Esophagus muscularis mucosa (tissue), 4 donors: ENCODE results near the gene NOSIP. TPM values are rescaled to one million over a fixed set of nuclear protein-coding genes. Genes with fewer than 3 reads are reported as not detected.
A peak's percentile ranks its signal among the peaks of the same experiment; 100 is the strongest.

Source experiments
- DNase-seq: peaks from one replicate; pipeline ENCODE4 v3.0.0-alpha.2; 2017; ENCODE audit errors: extremely low spot score
- H3K27ac ChIP-seq, 4 donors: fragments of 200-600 bp; sonication (generic); replicated peaks in 1 of 4; 1 replicate in 3 of 4; 2 replicates in 1 of 4; pipeline ENCODE4 v1.5.1; 2016 to 2019; ENCODE audit warnings: mild to moderate bottlenecking in 1 of 4
- H3K27me3 ChIP-seq, 4 donors: fragments of 200-600 bp; sonication (generic); one replicate each; pipeline versions ENCODE4 v1.5.1 to v1.6.0; 2016 to 2019
- H3K36me3 ChIP-seq, 4 donors: fragments of 200-600 bp; sonication (generic); one replicate each; pipeline ENCODE4 v1.5.1; 2016 to 2019
- H3K4me1 ChIP-seq, 4 donors: fragments of 200-600 bp; sonication (generic); one replicate each; pipeline ENCODE4 v1.5.1; 2016 to 2019
- H3K4me3 ChIP-seq, 4 donors: fragments of 200-600 bp; sonication (generic); 1 replicate in 2 of 4; 2 replicates in 2 of 4; pipeline ENCODE4 v1.5.1; 2016 to 2019; ENCODE audit warnings: mild to moderate bottlenecking in 4 of 4, moderate library complexity in 1 of 4
- H3K9me3 ChIP-seq, 4 donors: fragments of 200-600 bp; sonication (generic); 1 replicate in 3 of 4; 2 replicates in 1 of 4; pipeline ENCODE4 v1.5.1; 2016 to 2019
- CTCF ChIP-seq, 3 experiments: fragments of 200-600 bp in 2 of 3; fragments of 450-650 bp in 1 of 3; sonication (generic) in 2 of 3; IDR thresholded peaks; one replicate each; pipeline ENCODE4 v1.5.1; 2017 to 2019; ENCODE audit warnings: antibody characterized with exemption in 3 of 3, mild to moderate bottlenecking in 2 of 3, moderate library complexity in 1 of 3
- EP300 ChIP-seq: sonication (generic); formaldehyde crosslinking; IDR thresholded peaks from one replicate; pipeline ENCODE4 v1.6.1; 2017; ENCODE audit warnings: antibody characterized with exemption
- POLR2A ChIP-seq: fragments of 450-650 bp; IDR thresholded peaks from one replicate; pipeline ENCODE4 v1.6.1; 2017; ENCODE audit warnings: antibody characterized with exemption, moderate library complexity, mild to moderate bottlenecking, low read depth
- POLR2AphosphoS5 ChIP-seq, 2 donors: sonication (generic); formaldehyde crosslinking; IDR thresholded peaks; one replicate each; pipeline ENCODE4 v1.6.1; 2017; ENCODE audit warnings: antibody characterized with exemption in 2 of 2
- WGBS: methylation state at CpG from one replicate; pipeline ENCODE4 v1.1.5; 2018; 5-methylcytosine and 5-hydroxymethylcytosine counted together
- intact Hi-C: fragments of 100-400 bp; cut with DNase I; formaldehyde crosslinking; loops from one replicate; pipeline ENCODE4 v1.15.1; 2023
- small RNA-seq, 3 donors: library from RNA; depleted of rRNA; stranded (forward); fragments of <200 nt; gene quantifications; one replicate each; pipeline ENCODE3, GENCODE V24; 2016
- total RNA-seq, 4 donors: library from RNA; depleted of rRNA; stranded (reverse); fragments of >200 nt; gene quantifications; one replicate each; pipeline versions ENCODE4 v1.1.0 to v1.2.1, GENCODE V29; 2016

The NOSIP gene
- total RNA-seq, 4 donors from 2014 or later = 51.0 to 71.6 (median 59.2) TPM

DNA sequence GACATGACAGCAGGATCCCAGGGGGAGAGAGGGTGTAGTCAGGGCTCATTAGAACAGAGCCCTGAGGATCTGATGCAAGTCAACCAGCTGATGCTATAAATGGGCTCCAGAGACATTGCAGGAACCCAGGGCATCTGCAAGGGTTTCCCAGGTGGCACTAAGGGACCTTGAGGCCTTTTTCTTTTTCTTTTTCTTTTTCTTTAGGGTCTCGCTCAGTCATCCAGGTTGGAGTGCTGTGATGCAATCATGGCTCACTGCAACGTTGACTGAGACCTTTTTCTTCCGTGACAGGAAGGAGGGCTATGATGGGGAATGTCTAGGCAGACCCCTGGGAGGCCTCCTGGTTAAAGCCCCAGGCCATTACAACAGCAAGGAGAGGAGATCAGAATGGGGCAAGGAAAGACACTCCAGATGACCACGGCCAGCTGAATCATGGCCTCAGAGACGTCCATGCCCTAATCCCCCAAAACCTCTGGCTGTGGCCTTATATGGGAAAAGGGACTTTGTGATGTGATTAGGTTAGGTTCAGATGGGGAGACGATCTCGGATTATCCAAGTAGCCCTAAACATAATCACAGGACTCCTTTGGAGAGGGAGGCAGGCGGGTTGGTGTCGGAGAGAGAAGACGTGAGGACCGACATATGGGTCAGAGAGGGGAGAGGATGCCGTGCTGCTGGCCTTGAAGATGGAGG is 72.4 kb downstream of the NOSIP start:
- H3K27ac ChIP-seq = no peak overlapping the region
- WGBS = 79% methylated on average over 12 of the region's 12 CpGs
- H3K4me3 ChIP-seq = no peak overlapping the region
- DNase-seq = no peak
- no peaks in the 10 kb centered on the region for H3K9me3 ChIP-seq
- intact Hi-C loops = loop anchor here (2.0 kb wide), 1 partner anchor 63 kb away; no protein-coding TSS in a partner anchor
- H3K4me1 ChIP-seq = peaks cover 15 to 31% (median 24%) of the 10 kb centered on the region in 4 donors
- no peaks in the 10 kb centered on the region for H3K36me3 ChIP-seq
- TF ChIP-seq POLR2A (no peak), POLR2AphosphoS5 (IDR thresholded peaks at IDR 0.05) (no peak), CTCF (IDR thresholded peaks at IDR 0.05) (no peak)
- no peaks in the 10 kb centered on the region for H3K27me3 ChIP-seq

DNA sequence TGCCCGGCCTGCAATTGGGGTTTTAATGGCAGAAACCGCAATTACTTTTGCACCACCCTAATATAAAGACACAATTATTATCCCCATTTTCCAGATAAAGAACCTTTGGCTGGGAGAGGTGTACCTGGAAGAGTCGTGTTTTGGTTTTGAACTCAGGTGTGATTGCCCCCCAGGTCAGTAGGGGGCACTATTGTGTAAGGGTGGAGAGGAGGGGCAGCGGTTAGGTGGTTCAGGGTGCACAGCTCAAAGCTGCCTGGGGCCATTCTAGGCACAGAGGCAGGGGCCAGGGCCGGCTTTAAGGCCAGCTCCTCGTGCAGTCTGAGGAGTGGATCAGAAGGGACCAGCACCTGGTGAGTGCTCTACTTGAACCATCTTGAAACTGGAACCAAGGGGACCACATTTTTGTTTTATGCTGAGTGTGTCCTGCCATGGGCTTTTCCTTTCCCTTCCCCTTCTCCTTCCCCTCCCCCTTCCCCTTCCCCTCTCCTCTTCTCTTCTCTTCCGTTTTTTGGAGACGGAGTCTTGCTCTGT is 73.7 kb downstream of the NOSIP start:
- intact Hi-C loops = loop anchor here (2.0 kb wide), 1 partner anchor 64 kb away; no protein-coding TSS in a partner anchor
- no peaks in the 10 kb centered on the region for H3K36me3 ChIP-seq
- DNase-seq = no peak
- WGBS = 32% methylated on average over 8 of the region's 8 CpGs
- no peaks in the 10 kb centered on the region for H3K9me3 ChIP-seq
- no peak overlapping the region for H3K4me3 ChIP-seq
- TF ChIP-seq CTCF (IDR thresholded peaks at IDR 0.05) = peak; percentile 72 to 83 (median 75)
- no peak for TF ChIP-seq EP300
- TF ChIP-seq POLR2AphosphoS5 (IDR thresholded peaks at IDR 0.05) = no peak
- no peak overlapping the region for H3K27ac ChIP-seq
- peaks cover 8 to 22% (median 15%) of the 10 kb centered on the region in 4 donors for H3K4me1 ChIP-seq
- no peaks in the 10 kb centered on the region for H3K27me3 ChIP-seq

Small RNAs within 50 kb of the gene (small RNA-seq; reads per million reads assigned to genes)
- gene RF00019 = 0 reads per million in 3 donors

Other genes starting within 250 kb of the NOSIP start
- gene CD37, start 245.2 kb downstream of the NOSIP start, total RNA-seq = 10 to 100 TPM in 2 of 4 donors, 1 to 10 TPM in 2; 8.0 to 22.4 (median 11.6) TPM
- gene TEAD2, start 218.1 kb downstream of the NOSIP start, total RNA-seq = 10 to 100 TPM; 40.7 to 73.2 (median 60.5) TPM
- under 1 TPM in 3 of 4 donors, not detected in 1; 0.40 to 0.83 (median 0.83) TPM for gene DKKL1, start 216.7 kb downstream of the NOSIP start, total RNA-seq
- gene KASH5, start 192.3 kb downstream of the NOSIP start, total RNA-seq = not detected
- gene PTH2, start 157.1 kb downstream of the NOSIP start, total RNA-seq = not detected
- gene GFY, start 155.2 kb downstream of the NOSIP start, total RNA-seq = not detected
- gene SLC17A7, start 139.0 kb downstream of the NOSIP start, total RNA-seq = 1 to 10 TPM in 2 of 4 donors, under 1 TPM in 2; 0.83 to 5.2 (median 1.3) TPM
- gene PIH1D1, start 128.7 kb downstream of the NOSIP start, total RNA-seq = 10 to 100 TPM; 73.6 to 84.0 (median 78.4) TPM
- gene ALDH16A1, start 127.3 kb downstream of the NOSIP start, total RNA-seq = 10 to 100 TPM; 22.1 to 29.1 (median 26.2) TPM
- gene FLT3LG, start 106.3 kb downstream of the NOSIP start, total RNA-seq = 10 to 100 TPM in 2 of 4 donors, 1 to 10 TPM in 2; 5.5 to 11.5 (median 10.4) TPM
- 1,000 to 10,000 TPM; 1,843 to 3,096 (median 2,688) TPM for gene RPL13A, start 92.9 kb downstream of the NOSIP start, total RNA-seq
- 1,000 to 10,000 TPM; 1,719 to 5,089 (median 3,692) TPM for gene RPS11, start 84.1 kb downstream of the NOSIP start, total RNA-seq
- 100 to 1,000 TPM; 108 to 234 (median 170) TPM for gene FCGRT, start 67.9 kb downstream of the NOSIP start, total RNA-seq
- gene RCN3, start 52.6 kb downstream of the NOSIP start, total RNA-seq = 10 to 100 TPM in 3 of 4 donors, 1 to 10 TPM in 1; 9.8 to 22.4 (median 18.0) TPM
- 1 to 10 TPM in 2 of 4 donors, under 1 TPM in 1, not detected in 1; 0.17 to 2.5 (median 1.6) TPM for gene PRRG2, start 760 bp upstream of the NOSIP start, total RNA-seq
- 10 to 100 TPM in 3 of 4 donors, 1 to 10 TPM in 1; 9.4 to 29.1 (median 16.3) TPM for gene PRR12, start 10.6 kb upstream of the NOSIP start, total RNA-seq
- 100 to 1,000 TPM; 134 to 205 (median 187) TPM for gene RRAS, start 59.6 kb upstream of the NOSIP start, total RNA-seq
- gene SCAF1, start 61.7 kb upstream of the NOSIP start, total RNA-seq = 10 to 100 TPM; 19.2 to 50.9 (median 30.9) TPM
- 10 to 100 TPM; 38.8 to 61.7 (median 56.7) TPM for gene IRF3, start 85.3 kb upstream of the NOSIP start, total RNA-seq
- gene BCL2L12, start 85.4 kb upstream of the NOSIP start, total RNA-seq = 1 to 10 TPM; 4.2 to 9.9 (median 6.0) TPM
- 100 to 1,000 TPM; 102 to 191 (median 144) TPM for gene PRMT1, start 96.7 kb upstream of the NOSIP start, total RNA-seq
- 1 to 10 TPM in 3 of 4 donors, under 1 TPM in 1; 0.83 to 4.1 (median 2.5) TPM for gene ADM5, start 109.0 kb upstream of the NOSIP start, total RNA-seq
- 1 to 10 TPM; 2.7 to 6.6 (median 3.9) TPM for gene CPT1C, start 110.6 kb upstream of the NOSIP start, total RNA-seq
- under 1 TPM in 1 of 4 donors, not detected in 3; 0.57 TPM for gene TSKS, start 182.8 kb upstream of the NOSIP start, total RNA-seq
- gene AP2A1, start 186.4 kb upstream of the NOSIP start, total RNA-seq = 100 to 1,000 TPM in 1 of 4 donors, 10 to 100 TPM in 3; 56.9 to 114 (median 87.8) TPM
- gene FUZ, start 232.7 kb upstream of the NOSIP start, total RNA-seq = 10 to 100 TPM; 14.1 to 38.0 (median 23.4) TPM
- 10 to 100 TPM; 22.5 to 36.0 (median 34.1) TPM for gene MED25, start 237.7 kb upstream of the NOSIP start, total RNA-seq